Breast epithelium (tissue), 3 donors: ENCODE data around the gene EIF4EBP3.

Experiments
- CTCF ChIP-seq, 3 donors: fragments of 450-650 bp; IDR thresholded peaks; one replicate each; pipeline ENCODE4 v1.5.1; 2016 to 2017; ENCODE audit warnings: antibody characterized with exemption in 3 of 3, mild to moderate bottlenecking in 3 of 3, moderate library complexity in 3 of 3
- POLR2A ChIP-seq: fragments of 450-650 bp; IDR thresholded peaks from one replicate; pipeline ENCODE4 v1.6.1; 2016; ENCODE audit warnings: antibody characterized with exemption, mild to moderate bottlenecking, moderate library complexity

- no peak for TF ChIP-seq CTCF (IDR thresholded peaks at IDR 0.05)
- TF ChIP-seq POLR2A: no peak
Measured at GRCh38 chr5:140556438-140556837, 9.0 kb downstream of the EIF4EBP3 start.
